ENCODE measurements around the gene ADAM8. TPM values are rescaled to one million over a fixed set of nuclear protein-coding genes. Genes with fewer than 3 reads are reported as not detected.

Gene ADAM8
- total RNA-seq, 2 donors from 2014 or later: 3.7 to 5.7 TPM

GRCh38 chr10:133277277-133277992, 767 bp upstream of the ADAM8 start:
- peak overlapping the region in 1 of 2 donors; percentile 9 for H3K9ac ChIP-seq (ENCODE audit: low read depth in 2 of 2, low read length in 2 of 2)

GRCh38 chr10:133276100-133276434, 601 bp downstream of the ADAM8 start:
- no peak for DNase-seq
- Histone ChIP-seq H3K4me3 (peak overlapping the region; percentile 31), H3K27ac (no peak overlapping the region), H3K9ac (ENCODE audit: low read depth in 2 of 2, low read length in 2 of 2) (peak overlapping the region; percentile 43 to 63), H3K4me1 (peaks cover 4% of the 10 kb centered on the region), H3K27me3 (peaks cover 16% of the 10 kb centered on the region), H3K36me3 (no peaks in the 10 kb centered on the region), H3K9me3 (no peaks in the 10 kb centered on the region)
- TF ChIP-seq CTCF (IDR thresholded peaks at IDR 0.05): no peak
- intact Hi-C loops (cut with DNase I): no loop called here

More at GRCh38 chr10:133277277-133277992, 767 bp upstream of the ADAM8 start:
- TF ChIP-seq CTCF (IDR thresholded peaks at IDR 0.05): no peak
- no peak for DNase-seq
- Histone ChIP-seq H3K9me3 (no peaks in the 10 kb centered on the region), H3K4me3 (no peak overlapping the region), H3K27ac (no peak overlapping the region), H3K36me3 (no peaks in the 10 kb centered on the region), H3K4me1 (peaks cover 4% of the 10 kb centered on the region), H3K27me3 (peaks cover 16% of the 10 kb centered on the region)
- intact Hi-C loops (cut with DNase I): no loop called here

- Histone ChIP-seq H3K9ac (ENCODE audit: low read depth in 2 of 2, low read length in 2 of 2) (peak overlapping the region; percentile 46 to 63), H3K27me3 (peaks cover 16% of the 10 kb centered on the region), H3K9me3 (no peaks in the 10 kb centered on the region), H3K36me3 (no peaks in the 10 kb centered on the region), H3K4me1 (peaks cover 4% of the 10 kb centered on the region), H3K27ac (no peak overlapping the region), H3K4me3 (peak overlapping the region; percentile 31)
- intact Hi-C loops (cut with DNase I): no loop called here
- TF ChIP-seq CTCF (IDR thresholded peaks at IDR 0.05): no peak
- no peak for DNase-seq
Measured at GRCh38 chr10:133275684-133276092, 980 bp downstream of the ADAM8 start.

- H3K4me3 ChIP-seq: peak overlapping the region; percentile 31
- peak overlapping the region; percentile 46 to 63 for H3K9ac ChIP-seq (ENCODE audit: low read depth in 2 of 2, low read length in 2 of 2)
- H3K27ac ChIP-seq: peak overlapping the region; percentile 41
Measured at GRCh38 chr10:133274751-133275683, 1.7 kb downstream of the ADAM8 start.

More at GRCh38 chr10:133274751-133275683, 1.7 kb downstream of the ADAM8 start:
- Histone ChIP-seq H3K27me3 (peaks cover 16% of the 10 kb centered on the region), H3K4me1 (peaks cover 4% of the 10 kb centered on the region), H3K36me3 (no peaks in the 10 kb centered on the region), H3K9me3 (no peaks in the 10 kb centered on the region)
- no peak for TF ChIP-seq CTCF (IDR thresholded peaks at IDR 0.05)
- intact Hi-C loops (cut with DNase I): no loop called here
- no peak for DNase-seq

Data from colonic mucosa (tissue), 4 donors.